Activated CD8-positive, alpha-beta memory T cell treated with anti-CD3 and anti-CD28 coated beads, Interleukin-2, amount 10 ng/mL, durations not matched to agents 7 days and 5 days (primary cell): ENCODE measurements around the gene MINAR2. TPM values are rescaled to one million over a fixed set of nuclear protein-coding genes. Genes with fewer than 3 reads are reported as not detected.

Experiments
- ATAC-seq: fragments of 150-1000 bp; cut with Tn5 transposase; one replicate; pipeline ENCODE4 v1.10.0; 2021; ENCODE audit warnings: moderate library complexity
- CTCF ChIA-PET: fragments of 350-600 bp; sonication (Branson Sonifier 250); formaldehyde crosslinking; loops from one replicate; lab custom pipeline; 2021; ENCODE audit warnings: antibody characterized with exemption; lab: Charles Lee
- DNase-seq: peaks from one replicate; pipeline ENCODE4 v3.0.0-alpha.2; 2020
- H3K27ac Mint-ChIP-seq: one replicate; pipeline ENCODE4 v1.8.0; 2021; ENCODE audit warnings: mild to moderate bottlenecking, mixed read lengths
- H3K27me3 Mint-ChIP-seq: one replicate; pipeline ENCODE4 v1.8.0; 2021; ENCODE audit warnings: mixed read lengths
- H3K36me3 Mint-ChIP-seq: one replicate; pipeline ENCODE4 v1.8.0; 2021; ENCODE audit warnings: mild to moderate bottlenecking, mixed read lengths
- H3K4me1 Mint-ChIP-seq: one replicate; pipeline ENCODE4 v1.8.0; 2021; ENCODE audit warnings: mixed read lengths
- H3K4me3 Mint-ChIP-seq: one replicate; pipeline ENCODE4 v1.8.0; 2021; ENCODE audit warnings: mild to moderate bottlenecking, moderate library complexity, mixed read lengths
- H3K9me3 Mint-ChIP-seq: one replicate; pipeline ENCODE4 v1.8.0; 2022; ENCODE audit warnings: low read depth, mixed read lengths
- total RNA-seq, 2 experiments: library from RNA; stranded (reverse); gene quantifications; one replicate each; pipeline ENCODE4 v1.2.3, GENCODE V29; 2021

Gene MINAR2
- total RNA-seq, 2 experiments from 2014 or later = not detected

GRCh38 chr5:129760636-129761325 lies 12.9 kb downstream of the MINAR2 start:
- Mint-ChIP-seq H3K27me3 (peaks cover 3% of the 10 kb centered on the region), H3K27ac (no peak overlapping the region), H3K9me3 (no peaks in the 10 kb centered on the region), H3K36me3 (no peaks in the 10 kb centered on the region), H3K4me3 (no peak overlapping the region), H3K4me1 (no peaks in the 10 kb centered on the region)
- CTCF ChIA-PET = interaction anchor here (2.6 kb wide), 1 partner anchor 10 kb away, joined by 9 read pairs; no protein-coding TSS in a partner anchor
- DNase-seq (no peak), ATAC-seq (no peak)

- Mint-ChIP-seq H3K27me3 (peaks cover 3% of the 10 kb centered on the region), H3K4me3 (no peak overlapping the region), H3K4me1 (peaks cover 2% of the 10 kb centered on the region), H3K9me3 (no peaks in the 10 kb centered on the region), H3K27ac (no peak overlapping the region), H3K36me3 (no peaks in the 10 kb centered on the region)
- DNase-seq = no peak
- CTCF ChIA-PET = interaction anchor here (1.6 kb wide), 1 partner anchor 9 kb away, joined by 5 read pairs; no protein-coding TSS in a partner anchor
- ATAC-seq = no peak
These were observed 15.8 kb downstream of the MINAR2 start for GRCh38 chr5:129763651-129764050.

GRCh38 chr5:129766798-129767197 lies 18.9 kb downstream of the MINAR2 start:
- H3K9me3 Mint-ChIP-seq = no peaks in the 10 kb centered on the region
- no peaks in the 10 kb centered on the region for H3K36me3 Mint-ChIP-seq
- H3K4me3 Mint-ChIP-seq = no peak overlapping the region
- CTCF ChIA-PET = no interaction called here
- no peak for ATAC-seq
- no peaks in the 10 kb centered on the region for H3K27me3 Mint-ChIP-seq
- no peak overlapping the region for H3K27ac Mint-ChIP-seq
- peaks cover 2% of the 10 kb centered on the region for H3K4me1 Mint-ChIP-seq
- no peak for DNase-seq

GRCh38 chr5:129767927-129768380 lies 20.1 kb downstream of the MINAR2 start:
- Mint-ChIP-seq H3K27me3 (no peaks in the 10 kb centered on the region), H3K36me3 (no peaks in the 10 kb centered on the region), H3K9me3 (no peaks in the 10 kb centered on the region), H3K4me3 (no peak overlapping the region), H3K4me1 (peaks cover 2% of the 10 kb centered on the region), H3K27ac (no peak overlapping the region)
- peak; percentile 70 for DNase-seq
- peak; percentile 89 for ATAC-seq
- CTCF ChIA-PET = interaction anchor here (0.7 to 1.1 kb wide), 8 partner anchors 9 to 408 kb away, joined by 3 to 7 read pairs (median 3); no protein-coding TSS in a partner anchor

GRCh38 chr5:129768735-129769134 lies 20.8 kb downstream of the MINAR2 start:
- H3K4me3 Mint-ChIP-seq = no peak overlapping the region
- H3K36me3 Mint-ChIP-seq = no peaks in the 10 kb centered on the region
- ATAC-seq (no peak), DNase-seq (no peak)
- CTCF ChIA-PET = interaction anchor here (0.7 to 1.1 kb wide), 7 partner anchors 10 to 408 kb away, joined by 3 to 7 read pairs (median 3); no protein-coding TSS in a partner anchor
- no peaks in the 10 kb centered on the region for H3K9me3 Mint-ChIP-seq
- H3K4me1 Mint-ChIP-seq = peaks cover 2% of the 10 kb centered on the region
- no peaks in the 10 kb centered on the region for H3K27me3 Mint-ChIP-seq
- H3K27ac Mint-ChIP-seq = no peak overlapping the region

- CTCF ChIA-PET = interaction anchor here (1.3 to 3.2 kb wide), 5 partner anchors 10 to 644 kb away, joined by 3 to 40 read pairs (median 4); no protein-coding TSS in a partner anchor
- H3K4me3 Mint-ChIP-seq = no peak overlapping the region
- H3K27ac Mint-ChIP-seq = no peak overlapping the region
- H3K9me3 Mint-ChIP-seq = no peaks in the 10 kb centered on the region
- peaks cover 2% of the 10 kb centered on the region for H3K4me1 Mint-ChIP-seq
- H3K27me3 Mint-ChIP-seq = no peaks in the 10 kb centered on the region
- DNase-seq = no peak
- H3K36me3 Mint-ChIP-seq = no peaks in the 10 kb centered on the region
- no peak for ATAC-seq
These were observed 22.3 kb downstream of the MINAR2 start for GRCh38 chr5:129770024-129770820.

GRCh38 chr5:129771058-129771838 lies 23.4 kb downstream of the MINAR2 start:
- DNase-seq (peak; percentile 63), ATAC-seq (peak; percentile 57)
- Mint-ChIP-seq H3K27me3 (no peaks in the 10 kb centered on the region), H3K9me3 (no peaks in the 10 kb centered on the region), H3K27ac (no peak overlapping the region), H3K4me3 (no peak overlapping the region), H3K36me3 (no peaks in the 10 kb centered on the region), H3K4me1 (peaks cover 2% of the 10 kb centered on the region)
- CTCF ChIA-PET = interaction anchor here (0.9 to 3.2 kb wide), 9 partner anchors 8 to 1341 kb away, joined by 3 to 40 read pairs (median 4); no protein-coding TSS in a partner anchor

- H3K9me3 Mint-ChIP-seq = no peaks in the 10 kb centered on the region
- no peaks in the 10 kb centered on the region for H3K36me3 Mint-ChIP-seq
- no peak overlapping the region for H3K27ac Mint-ChIP-seq
- CTCF ChIA-PET = interaction anchor here (1.1 to 3.2 kb wide), 3 partner anchors 10 to 109 kb away, joined by 3 to 40 read pairs (median 5); no protein-coding TSS in a partner anchor
- H3K4me3 Mint-ChIP-seq = no peak overlapping the region
- H3K27me3 Mint-ChIP-seq = no peaks in the 10 kb centered on the region
- DNase-seq = no peak
- H3K4me1 Mint-ChIP-seq = no peaks in the 10 kb centered on the region
- ATAC-seq = no peak
These were observed 25.5 kb downstream of the MINAR2 start for GRCh38 chr5:129773376-129773775.

GRCh38 chr5:129781594-129781993 lies 33.7 kb downstream of the MINAR2 start:
- DNase-seq (no peak), ATAC-seq (no peak)
- peaks cover 2% of the 10 kb centered on the region for H3K9me3 Mint-ChIP-seq
- CTCF ChIA-PET = interaction anchor here (1.3 kb wide), 1 partner anchor 13 kb away, joined by 3 read pairs; no protein-coding TSS in a partner anchor
- H3K27ac Mint-ChIP-seq = no peak overlapping the region
- no peaks in the 10 kb centered on the region for H3K27me3 Mint-ChIP-seq
- no peaks in the 10 kb centered on the region for H3K36me3 Mint-ChIP-seq
- H3K4me1 Mint-ChIP-seq = no peaks in the 10 kb centered on the region
- H3K4me3 Mint-ChIP-seq = no peak overlapping the region

GRCh38 chr5:129803403-129803802 lies 55.5 kb downstream of the MINAR2 start:
- H3K27ac Mint-ChIP-seq = no peak overlapping the region
- no peaks in the 10 kb centered on the region for H3K36me3 Mint-ChIP-seq
- CTCF ChIA-PET = no interaction called here

GRCh38 chr5:129804705-129805104 lies 56.8 kb downstream of the MINAR2 start:
- CTCF ChIA-PET = no interaction called here
- H3K36me3 Mint-ChIP-seq = no peaks in the 10 kb centered on the region
- H3K27me3 Mint-ChIP-seq = peaks cover 3% of the 10 kb centered on the region
- no peaks in the 10 kb centered on the region for H3K9me3 Mint-ChIP-seq
- no peaks in the 10 kb centered on the region for H3K4me1 Mint-ChIP-seq
- no peak for DNase-seq
- H3K4me3 Mint-ChIP-seq = no peak overlapping the region
- H3K27ac Mint-ChIP-seq = no peak overlapping the region
- no peak for ATAC-seq

More at GRCh38 chr5:129803403-129803802, 55.5 kb downstream of the MINAR2 start:
- Mint-ChIP-seq H3K4me3 (no peak overlapping the region), H3K4me1 (no peaks in the 10 kb centered on the region), H3K9me3 (peaks cover 6% of the 10 kb centered on the region), H3K27me3 (no peaks in the 10 kb centered on the region)
- DNase-seq (no peak), ATAC-seq (no peak)

GRCh38 chr5:129807162-129807814 lies 59.4 kb downstream of the MINAR2 start:
- H3K27me3 Mint-ChIP-seq = peaks cover 3% of the 10 kb centered on the region
- CTCF ChIA-PET = no interaction called here
- ATAC-seq = no peak
- no peak overlapping the region for H3K4me3 Mint-ChIP-seq
- H3K27ac Mint-ChIP-seq = no peak overlapping the region
- H3K4me1 Mint-ChIP-seq = no peaks in the 10 kb centered on the region
- H3K36me3 Mint-ChIP-seq = no peaks in the 10 kb centered on the region
- no peaks in the 10 kb centered on the region for H3K9me3 Mint-ChIP-seq
- no peak for DNase-seq
